Stimulated activated naive B cell treated with anti-CD40 and anti-IgM and Interleukin-4, amounts not matched to agents 10 μg/mL and 1 μg/mL and 100 μg/mL, for 72 hours (primary cell): ENCODE data around the gene SLC22A3.

Experiments
- ATAC-seq, 2 donors: fragments of 150-1000 bp; cut with Tn5 transposase; replicated peaks; 2 replicates each; pipeline ENCODE4 v1.10.0; 2021; ENCODE audit warnings: moderate library complexity in 1 of 2
- DNase-seq: peaks from one replicate; pipeline ENCODE4 v3.0.0; 2021
- H3K27ac Mint-ChIP-seq: one replicate; pipeline ENCODE4 v1.8.0; 2022; ENCODE audit warnings: mild to moderate bottlenecking, mixed read lengths
- H3K27me3 Mint-ChIP-seq, 2 donors: one replicate each; pipeline ENCODE4 v1.8.0; 2022; ENCODE audit warnings: mixed read lengths in 2 of 2
- H3K36me3 Mint-ChIP-seq, 2 donors: one replicate each; pipeline ENCODE4 v1.8.0; 2022; ENCODE audit warnings: mixed read lengths in 2 of 2, mild to moderate bottlenecking in 1 of 2
- H3K4me1 Mint-ChIP-seq, 2 donors: one replicate each; pipeline ENCODE4 v1.8.0; 2022; ENCODE audit warnings: mixed read lengths in 2 of 2, mild to moderate bottlenecking in 1 of 2
- H3K4me3 Mint-ChIP-seq, 2 donors: one replicate each; pipeline ENCODE4 v1.8.0; 2022; ENCODE audit warnings: mild to moderate bottlenecking in 2 of 2, mixed read lengths in 2 of 2, moderate library complexity in 1 of 2
- H3K9me3 Mint-ChIP-seq, 2 donors: one replicate each; pipeline ENCODE4 v1.8.0; 2022; ENCODE audit warnings: mixed read lengths in 2 of 2, mild to moderate bottlenecking in 1 of 2

Gene SLC22A3

GRCh38 chr6:160327981-160328380 lies 20.2 kb upstream of the SLC22A3 start:
- Mint-ChIP-seq H3K4me3 (no peak overlapping the region), H3K4me1 (no peaks in the 10 kb centered on the region), H3K27ac (no peak overlapping the region), H3K36me3 (no peaks in the 10 kb centered on the region), H3K27me3 (peaks cover 9 to 18% of the 10 kb centered on the region in 2 donors), H3K9me3 (peaks cover under 1 to 7% of the 10 kb centered on the region in 2 donors)
- DNase-seq (no peak), ATAC-seq (no peak)

DNA sequence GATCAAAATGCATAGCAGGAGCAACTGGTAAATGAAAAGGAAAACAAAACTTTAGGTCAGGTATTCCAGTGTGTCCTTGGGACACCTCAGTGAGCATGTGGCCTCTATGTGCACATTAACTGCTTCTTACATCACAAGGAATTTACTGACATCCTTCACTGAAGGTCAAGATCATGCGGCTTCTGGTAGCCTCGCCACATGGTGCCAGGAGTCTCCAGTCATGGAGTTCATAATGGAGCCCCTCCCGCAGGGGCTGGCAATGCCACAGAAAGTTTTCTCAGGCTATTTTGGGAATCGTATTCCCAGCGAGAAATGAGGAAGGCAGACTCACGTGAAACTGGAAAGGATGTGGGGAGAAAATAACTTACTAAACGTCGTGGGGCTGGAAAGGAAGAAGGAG lies 19.7 kb upstream of the SLC22A3 start:
- Mint-ChIP-seq H3K4me1 (no peaks in the 10 kb centered on the region), H3K9me3 (peaks cover 0 to 7% of the 10 kb centered on the region in 2 donors), H3K27ac (no peak overlapping the region), H3K36me3 (no peaks in the 10 kb centered on the region), H3K27me3 (peaks cover 9 to 23% of the 10 kb centered on the region in 2 donors), H3K4me3 (no peak overlapping the region)
- no peak for DNase-seq
- ATAC-seq, result no peak

DNA sequence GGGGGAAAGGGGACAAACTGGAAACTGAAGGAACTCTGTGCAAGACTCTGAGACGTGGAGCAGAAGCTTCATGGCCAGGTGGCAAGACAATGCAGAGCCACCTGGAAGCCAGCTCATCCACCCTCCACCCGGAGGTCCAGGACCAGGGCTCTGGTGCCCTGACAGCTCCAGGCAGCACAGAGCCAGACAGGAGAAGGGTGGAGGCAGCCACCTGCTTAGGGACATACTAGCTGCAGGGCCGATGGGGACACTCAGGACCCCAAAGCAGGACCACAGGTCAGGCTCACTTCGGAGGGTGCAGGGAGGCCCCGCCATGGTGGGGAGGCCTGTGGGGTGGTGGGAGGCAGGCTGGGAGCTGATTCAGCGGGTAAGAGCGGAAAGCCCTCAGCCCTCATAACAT lies 19.0 kb upstream of the SLC22A3 start:
- H3K27ac Mint-ChIP-seq, result no peak overlapping the region
- no peaks in the 10 kb centered on the region for H3K36me3 Mint-ChIP-seq
- ATAC-seq (no peak), DNase-seq (no peak)
- peaks cover 9 to 27% of the 10 kb centered on the region in 2 donors for H3K27me3 Mint-ChIP-seq
- no peaks in the 10 kb centered on the region for H3K4me1 Mint-ChIP-seq
- H3K4me3 Mint-ChIP-seq, result no peak overlapping the region
- peaks cover 0 to 7% of the 10 kb centered on the region in 2 donors for H3K9me3 Mint-ChIP-seq

GRCh38 chr6:160330619-160331018 lies 17.6 kb upstream of the SLC22A3 start:
- Mint-ChIP-seq H3K9me3 (no peaks in the 10 kb centered on the region), H3K4me3 (no peak overlapping the region), H3K27ac (no peak overlapping the region), H3K36me3 (no peaks in the 10 kb centered on the region), H3K4me1 (no peaks in the 10 kb centered on the region), H3K27me3 (peaks cover 0 to 22% of the 10 kb centered on the region in 2 donors)
- ATAC-seq (no peak), DNase-seq (no peak)

GRCh38 chr6:160331204-160331603 lies 17.0 kb upstream of the SLC22A3 start:
- Mint-ChIP-seq H3K4me1 (no peaks in the 10 kb centered on the region), H3K36me3 (no peaks in the 10 kb centered on the region), H3K27ac (no peak overlapping the region), H3K27me3 (peaks cover 0 to 22% of the 10 kb centered on the region in 2 donors), H3K4me3 (no peak overlapping the region), H3K9me3 (no peaks in the 10 kb centered on the region)
- ATAC-seq (no peak), DNase-seq (no peak)

DNA sequence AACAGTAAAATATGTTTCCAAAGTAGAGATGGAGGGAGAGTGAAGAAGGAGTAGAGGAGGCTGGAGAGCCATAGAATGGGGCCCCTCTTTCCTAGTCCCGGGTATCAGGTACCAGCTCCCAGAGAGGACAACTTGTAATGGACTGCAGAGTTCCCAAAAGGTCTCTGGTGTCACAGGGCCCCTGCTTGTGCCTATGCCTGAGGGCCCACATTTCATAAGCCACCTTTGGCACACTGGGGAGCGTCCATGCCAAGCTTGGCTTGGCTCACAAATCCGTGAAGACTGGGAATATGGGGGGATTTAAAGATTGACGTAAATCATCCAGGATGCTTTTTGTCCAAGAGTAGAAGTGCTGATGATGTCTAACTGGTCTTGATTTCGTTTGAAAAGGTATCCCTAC lies 16.4 kb upstream of the SLC22A3 start:
- no peak overlapping the region for H3K4me3 Mint-ChIP-seq

GRCh38 chr6:160333101-160333500 lies 15.1 kb upstream of the SLC22A3 start:
- ATAC-seq, result no peak
- peaks cover 0 to 27% of the 10 kb centered on the region in 2 donors for H3K27me3 Mint-ChIP-seq
- no peak overlapping the region for H3K4me3 Mint-ChIP-seq
- H3K4me1 Mint-ChIP-seq, result no peaks in the 10 kb centered on the region
- DNase-seq, result no peak
- no peaks in the 10 kb centered on the region for H3K9me3 Mint-ChIP-seq
- H3K36me3 Mint-ChIP-seq, result no peaks in the 10 kb centered on the region
- no peak overlapping the region for H3K27ac Mint-ChIP-seq

More for the DNA sequence above, 16.4 kb upstream of the SLC22A3 start:
- Mint-ChIP-seq H3K9me3 (no peaks in the 10 kb centered on the region), H3K27me3 (peaks cover 0 to 22% of the 10 kb centered on the region in 2 donors), H3K36me3 (no peaks in the 10 kb centered on the region), H3K27ac (no peak overlapping the region), H3K4me1 (no peaks in the 10 kb centered on the region)
- DNase-seq (no peak), ATAC-seq (no peak)

DNA sequence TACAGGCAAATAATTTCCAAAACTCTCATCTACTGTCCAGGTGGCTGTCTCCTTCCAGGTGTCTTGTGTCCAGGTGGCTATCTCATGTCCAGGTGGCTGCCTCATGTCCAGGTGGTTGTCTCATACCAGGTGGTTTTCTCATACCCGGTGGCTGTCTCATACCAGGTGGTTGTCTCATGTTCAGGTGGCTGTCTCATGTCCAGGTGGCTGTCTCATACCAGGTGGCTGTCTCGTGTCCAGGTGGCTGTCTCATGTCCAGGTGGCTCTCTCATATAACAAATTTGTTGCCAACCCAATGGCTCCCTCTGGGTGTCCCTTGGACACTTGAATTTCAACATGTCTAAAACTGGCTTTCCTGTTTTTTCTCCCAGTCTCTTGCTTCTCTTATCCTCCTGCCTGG lies 14.3 kb upstream of the SLC22A3 start:
- Mint-ChIP-seq H3K4me1 (no peaks in the 10 kb centered on the region), H3K4me3 (no peak overlapping the region), H3K27ac (no peak overlapping the region), H3K36me3 (no peaks in the 10 kb centered on the region), H3K9me3 (no peaks in the 10 kb centered on the region), H3K27me3 (peaks cover 0 to 26% of the 10 kb centered on the region in 2 donors)
- DNase-seq, result no peak
- no peak for ATAC-seq

DNA sequence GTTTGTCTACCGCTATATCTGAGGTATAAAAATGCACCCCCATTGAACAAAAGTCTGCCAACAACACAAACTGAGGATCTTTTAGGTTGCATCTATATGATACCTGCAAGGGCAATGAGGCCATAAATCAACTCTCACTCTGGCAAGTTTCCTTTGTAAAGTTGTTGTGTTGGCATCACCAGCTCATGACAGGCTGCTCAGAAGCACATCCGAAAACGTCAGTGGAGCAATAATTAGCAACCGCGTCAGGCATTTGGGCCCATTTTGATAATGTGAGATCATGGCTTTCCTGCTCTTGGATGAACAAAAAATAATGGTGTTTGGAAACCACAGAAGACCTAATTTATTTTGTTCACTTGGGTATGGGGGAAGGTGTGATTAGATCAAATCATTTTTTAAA lies 12.0 kb upstream of the SLC22A3 start:
- ATAC-seq (no peak), DNase-seq (no peak)
- H3K36me3 Mint-ChIP-seq, result no peaks in the 10 kb centered on the region
- H3K4me1 Mint-ChIP-seq, result no peaks in the 10 kb centered on the region
- H3K27me3 Mint-ChIP-seq, result peaks cover 0 to 26% of the 10 kb centered on the region in 2 donors
- H3K9me3 Mint-ChIP-seq, result no peaks in the 10 kb centered on the region
- no peak overlapping the region for H3K27ac Mint-ChIP-seq
- no peak overlapping the region for H3K4me3 Mint-ChIP-seq

GRCh38 chr6:160337301-160337700 lies 10.9 kb upstream of the SLC22A3 start:
- H3K27me3 Mint-ChIP-seq, result peaks cover 0 to 26% of the 10 kb centered on the region in 2 donors
- DNase-seq (no peak), ATAC-seq (no peak)
- no peak overlapping the region for H3K4me3 Mint-ChIP-seq
- no peaks in the 10 kb centered on the region for H3K36me3 Mint-ChIP-seq
- no peak overlapping the region for H3K27ac Mint-ChIP-seq
- no peaks in the 10 kb centered on the region for H3K4me1 Mint-ChIP-seq
- no peaks in the 10 kb centered on the region for H3K9me3 Mint-ChIP-seq

DNA sequence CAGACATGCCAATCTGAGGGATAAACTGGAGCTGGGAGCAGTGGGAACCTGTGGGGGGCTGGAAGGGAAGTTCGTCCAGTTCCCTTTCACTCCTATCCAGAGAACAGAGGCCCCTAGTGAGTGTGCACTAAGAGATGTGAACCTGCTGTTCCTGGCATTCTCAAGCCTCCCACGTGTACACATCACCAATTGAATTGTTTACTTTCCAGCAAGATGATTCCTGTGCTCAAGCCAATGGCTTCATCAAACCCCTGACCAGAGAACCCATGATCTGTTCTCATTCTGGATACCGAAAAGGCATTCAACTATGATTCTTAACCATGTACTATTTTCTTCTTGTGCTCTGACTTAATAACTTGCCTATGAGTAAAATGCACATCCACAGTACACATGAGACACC lies 10.2 kb upstream of the SLC22A3 start:
- Mint-ChIP-seq H3K36me3 (no peaks in the 10 kb centered on the region), H3K27ac (no peak overlapping the region), H3K27me3 (peaks cover 0 to 21% of the 10 kb centered on the region in 2 donors), H3K9me3 (no peaks in the 10 kb centered on the region), H3K4me3 (no peak overlapping the region), H3K4me1 (no peaks in the 10 kb centered on the region)
- DNase-seq (no peak), ATAC-seq (no peak)

- Mint-ChIP-seq H3K9me3 (no peaks in the 10 kb centered on the region), H3K36me3 (no peaks in the 10 kb centered on the region), H3K4me3 (no peak overlapping the region), H3K4me1 (no peaks in the 10 kb centered on the region), H3K27me3 (peaks cover 25 to 39% of the 10 kb centered on the region in 2 donors), H3K27ac (no peak overlapping the region)
- DNase-seq, result no peak
- no peak for ATAC-seq
Measured at GRCh38 chr6:160343144-160343543, 5.0 kb upstream of the SLC22A3 start.

- H3K9me3 Mint-ChIP-seq, result no peaks in the 10 kb centered on the region
- no peak for ATAC-seq
- peaks cover 0 to 7% of the 10 kb centered on the region in 2 donors for H3K4me1 Mint-ChIP-seq
- no peak overlapping the region for H3K4me3 Mint-ChIP-seq
- no peak overlapping the region for H3K27ac Mint-ChIP-seq
- no peak for DNase-seq
- no peaks in the 10 kb centered on the region for H3K36me3 Mint-ChIP-seq
- H3K27me3 Mint-ChIP-seq, result peaks cover 25 to 47% of the 10 kb centered on the region in 2 donors
Measured at GRCh38 chr6:160344271-160344670, 3.9 kb upstream of the SLC22A3 start.

DNA sequence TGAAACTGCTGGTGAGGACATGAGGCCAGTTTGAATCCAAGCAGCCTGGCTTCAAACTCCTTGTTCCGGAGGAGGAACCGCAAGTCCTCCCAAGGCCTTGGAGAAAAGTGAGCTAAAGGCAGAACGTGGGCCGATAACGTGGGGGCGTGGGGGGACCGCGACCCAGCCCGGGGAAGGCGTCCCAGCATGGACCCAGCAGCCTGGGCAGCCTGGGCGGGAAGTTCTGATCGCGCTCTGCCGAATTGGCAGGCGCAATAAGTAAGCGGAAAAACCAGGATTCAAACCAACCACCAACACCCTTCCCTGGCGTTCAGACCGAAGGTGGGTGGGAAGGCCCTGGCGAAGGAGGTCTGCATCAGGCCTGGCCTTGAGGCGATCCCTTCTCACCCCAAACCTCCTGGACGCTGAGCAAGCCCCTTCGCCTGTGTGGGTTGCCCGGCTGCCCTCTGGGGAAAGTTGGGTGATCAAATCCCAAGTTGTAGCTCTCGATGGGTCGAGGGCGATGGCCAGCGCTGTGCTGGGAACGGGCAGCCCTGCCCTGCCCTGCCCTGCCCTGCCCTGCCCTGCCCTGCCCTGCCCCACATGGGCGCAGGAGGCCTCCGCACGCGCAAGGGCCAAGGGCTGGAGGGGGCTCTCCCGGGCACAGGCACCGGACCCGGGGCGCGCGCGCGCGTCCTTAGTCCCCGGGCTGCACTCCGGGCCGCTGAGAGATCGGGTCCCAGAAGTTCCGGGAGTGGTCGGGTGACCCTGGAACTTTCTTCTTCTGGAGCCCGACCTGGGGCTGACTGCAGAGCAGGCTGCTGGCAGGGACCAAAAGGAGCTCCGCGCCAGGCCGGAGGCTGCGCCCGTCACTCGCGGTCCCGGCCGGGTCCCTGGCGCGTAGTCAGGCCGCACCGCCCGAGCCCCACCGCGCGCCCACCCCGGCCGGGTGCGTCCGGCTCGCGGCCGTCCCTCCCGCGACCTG lies 637 bp upstream of the SLC22A3 start:
- Mint-ChIP-seq H3K4me3 (peak overlapping the region in 1 of 2 donors; percentile 2), H3K27ac (no peak overlapping the region), H3K9me3 (no peaks in the 10 kb centered on the region), H3K4me1 (peaks cover 0 to 7% of the 10 kb centered on the region in 2 donors), H3K36me3 (no peaks in the 10 kb centered on the region), H3K27me3 (peaks cover 42 to 73% of the 10 kb centered on the region in 2 donors)
- DNase-seq, result no peak
- no peak for ATAC-seq

DNA sequence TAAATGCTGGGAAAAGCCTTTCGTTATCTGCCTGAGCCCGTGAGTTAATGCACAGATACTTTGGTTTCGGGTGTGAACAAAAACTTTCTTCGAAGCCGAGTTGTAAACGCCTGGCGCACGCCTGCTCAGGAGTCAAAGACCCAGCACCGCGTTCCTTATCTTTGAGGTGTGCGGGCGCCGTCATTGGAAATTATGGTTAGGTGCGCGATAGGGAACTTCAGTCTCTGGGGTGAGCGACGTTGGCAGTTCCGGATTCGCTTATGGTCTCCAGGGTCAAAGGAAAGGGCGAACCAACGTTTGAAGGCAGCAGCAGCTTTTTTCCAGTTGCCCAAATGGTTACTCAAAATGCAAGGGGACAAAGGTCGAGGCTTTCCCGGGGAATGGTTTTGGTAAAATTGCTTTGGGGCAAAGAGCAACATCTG lies 853 bp downstream of the SLC22A3 start:
- no peak for ATAC-seq
- no peak for DNase-seq
- peaks cover 0 to 7% of the 10 kb centered on the region in 2 donors for H3K4me1 Mint-ChIP-seq
- peaks cover 43 to 65% of the 10 kb centered on the region in 2 donors for H3K27me3 Mint-ChIP-seq
- H3K27ac Mint-ChIP-seq, result no peak overlapping the region
- H3K4me3 Mint-ChIP-seq, result peak overlapping the region; percentile 18 to 35
- H3K9me3 Mint-ChIP-seq, result no peaks in the 10 kb centered on the region
- no peaks in the 10 kb centered on the region for H3K36me3 Mint-ChIP-seq
